GM12878 (cell line): ENCODE data around the gene HERC5. TPM values are rescaled to one million over a fixed set of nuclear protein-coding genes. Genes with fewer than 3 reads are reported as not detected.

Experiments used
- BACH1 ChIP-seq: fragments of 450-650 bp; IDR thresholded peaks from 2 replicates; pipeline ENCODE4 v1.6.1; 2017; ENCODE audit warnings: mild to moderate bottlenecking, borderline replicate concordance
- EZH2 ChIP-seq: IDR thresholded peaks from 2 replicates; pipeline ENCODE4 v1.6.1; 2012; ENCODE audit warnings: low read depth, mild to moderate bottlenecking, control low read depth, inconsistent platforms, low read length, borderline replicate concordance; ENCODE audit not compliant: control insufficient read depth
- IKZF1 ChIP-seq: fragments of 450-650 bp; conservative IDR thresholded peaks from 2 replicates; pipeline ENCODE4 v1.6.1; 2017; ENCODE audit warnings: antibody characterized with exemption, mild to moderate bottlenecking
- IKZF2 ChIP-seq, 2 experiments: fragments of 450-650 bp; IDR thresholded peaks; 2 replicates each; pipeline ENCODE4 v1.6.1; 2017; ENCODE audit warnings: mild to moderate bottlenecking in 2 of 2, moderate library complexity in 2 of 2
- MXI1 ChIP-seq: fragments of 150-350 bp; IDR thresholded peaks from 2 replicates; pipeline ENCODE4 v1.6.1; 2011; ENCODE audit warnings: low read depth, mild to moderate bottlenecking, inconsistent platforms, low read length, improper control_type of control experiment
- NFXL1 ChIP-seq: fragments of 450-650 bp; IDR thresholded peaks from 2 replicates; pipeline ENCODE4 v1.6.1; 2017; ENCODE audit warnings: antibody characterized with exemption, mild to moderate bottlenecking, borderline replicate concordance
- NR2F1 ChIP-seq: fragments of 450-650 bp; conservative IDR thresholded peaks from 2 replicates; pipeline ENCODE4 v1.6.1; 2017; ENCODE audit warnings: mild to moderate bottlenecking
- ZSCAN29 ChIP-seq: fragments of 450-650 bp; IDR thresholded peaks from 2 replicates; pipeline ENCODE4 v1.6.1; 2017; ENCODE audit warnings: mild to moderate bottlenecking, moderate library complexity
- polyA plus RNA-seq, 11 experiments: library from polyadenylated mRNA; depleted of rRNA in 4 of 11; unstranded in 6 of 11; stranded (reverse) in 5 of 11; fragments of >200 nt; fragmentation: Nextera tagmentation in 4 of 11; fragmentation: Illumina TruSeq in 1 of 11; extraction: Ambion mirVana in 4 of 11; extraction: Trizol in 1 of 11; gene quantifications; 1 replicate in 1 of 11; 2 replicates in 10 of 11; pipeline versions ENCODE4 v1.2.1 to v1.2.3, GENCODE V29; 2011 to 2016; ENCODE audit warnings: inconsistent platforms in 2 of 11, missing spikeins in 2 of 11, low read depth in 1 of 11
- total RNA-seq, 4 experiments: library from RNA; depleted of rRNA in 3 of 4; stranded (reverse); fragments of >200 nt in 3 of 4; fragmentation: Illumina TruSeq in 1 of 4; extraction: Trizol in 1 of 4; gene quantifications; 2 replicates each; pipeline versions ENCODE4 v1.2.1 to v1.2.3, GENCODE V29; 2013 to 2021
- TF ChIP-seq, protein P1 (sequence below): fragments of 450-650 bp; IDR thresholded peaks from 2 replicates; pipeline ENCODE4 v1.6.1; 2016; ENCODE audit warnings: mild to moderate bottlenecking, moderate library complexity, borderline replicate concordance
- TF ChIP-seq, protein P2 (sequence below): fragments of 450-650 bp; IDR thresholded peaks from 2 replicates; pipeline ENCODE4 v1.6.1; 2017; ENCODE audit warnings: borderline replicate concordance
- TF ChIP-seq, protein P3 (sequence below): IDR thresholded peaks from 2 replicates; pipeline ENCODE4 v1.6.1; 2012; ENCODE audit warnings: low read depth, low read length, improper control_type of control experiment

The HERC5 gene
- total and polyA plus RNA-seq, 10 of the 15 experiments (the other 5 are each of a cell fraction or from before 2014, with no cell fraction given) = 12.5 to 60.7 (median 25.1) TPM

DNA sequence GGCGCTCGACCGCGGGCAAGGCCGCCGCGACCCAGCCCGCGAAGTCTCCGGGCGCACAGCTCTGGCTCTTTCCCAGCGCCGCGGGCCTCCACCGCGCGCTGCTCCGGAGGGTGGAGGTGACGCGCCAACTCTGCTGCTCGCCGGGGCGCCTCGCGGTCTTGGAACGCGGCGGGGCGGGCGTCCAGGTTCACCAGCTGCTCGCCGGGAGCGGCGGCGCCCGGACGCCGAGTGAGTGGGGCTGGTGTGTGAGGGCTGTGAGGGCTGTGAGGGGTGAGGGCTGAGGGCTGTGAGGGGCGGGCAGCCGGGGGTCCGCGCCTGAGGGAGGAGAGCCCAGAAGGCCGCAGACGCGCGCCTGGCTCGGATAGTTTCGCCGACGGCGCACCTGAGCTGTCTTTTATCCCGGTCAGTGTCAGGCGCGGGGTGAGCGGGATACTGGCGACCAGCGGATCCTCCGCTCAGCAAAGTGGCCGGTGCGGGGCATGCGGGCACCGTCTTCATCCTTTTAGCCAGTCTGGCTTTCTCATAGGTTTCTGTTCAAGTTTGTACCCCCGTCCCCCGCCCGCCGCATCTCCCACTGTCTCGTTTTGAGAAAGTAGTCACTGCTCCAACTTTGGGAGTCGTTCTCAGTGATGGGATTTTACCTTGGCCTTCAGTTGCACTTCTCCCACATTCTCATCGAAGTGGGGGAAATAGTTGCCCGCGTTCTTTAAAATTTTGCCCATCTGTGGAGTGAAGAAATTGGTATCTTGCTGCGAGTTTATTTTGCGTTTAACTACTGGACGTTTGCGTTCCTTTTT is 586 bp downstream of the HERC5 start (continued):
- TF ChIP-seq, protein P1, sequence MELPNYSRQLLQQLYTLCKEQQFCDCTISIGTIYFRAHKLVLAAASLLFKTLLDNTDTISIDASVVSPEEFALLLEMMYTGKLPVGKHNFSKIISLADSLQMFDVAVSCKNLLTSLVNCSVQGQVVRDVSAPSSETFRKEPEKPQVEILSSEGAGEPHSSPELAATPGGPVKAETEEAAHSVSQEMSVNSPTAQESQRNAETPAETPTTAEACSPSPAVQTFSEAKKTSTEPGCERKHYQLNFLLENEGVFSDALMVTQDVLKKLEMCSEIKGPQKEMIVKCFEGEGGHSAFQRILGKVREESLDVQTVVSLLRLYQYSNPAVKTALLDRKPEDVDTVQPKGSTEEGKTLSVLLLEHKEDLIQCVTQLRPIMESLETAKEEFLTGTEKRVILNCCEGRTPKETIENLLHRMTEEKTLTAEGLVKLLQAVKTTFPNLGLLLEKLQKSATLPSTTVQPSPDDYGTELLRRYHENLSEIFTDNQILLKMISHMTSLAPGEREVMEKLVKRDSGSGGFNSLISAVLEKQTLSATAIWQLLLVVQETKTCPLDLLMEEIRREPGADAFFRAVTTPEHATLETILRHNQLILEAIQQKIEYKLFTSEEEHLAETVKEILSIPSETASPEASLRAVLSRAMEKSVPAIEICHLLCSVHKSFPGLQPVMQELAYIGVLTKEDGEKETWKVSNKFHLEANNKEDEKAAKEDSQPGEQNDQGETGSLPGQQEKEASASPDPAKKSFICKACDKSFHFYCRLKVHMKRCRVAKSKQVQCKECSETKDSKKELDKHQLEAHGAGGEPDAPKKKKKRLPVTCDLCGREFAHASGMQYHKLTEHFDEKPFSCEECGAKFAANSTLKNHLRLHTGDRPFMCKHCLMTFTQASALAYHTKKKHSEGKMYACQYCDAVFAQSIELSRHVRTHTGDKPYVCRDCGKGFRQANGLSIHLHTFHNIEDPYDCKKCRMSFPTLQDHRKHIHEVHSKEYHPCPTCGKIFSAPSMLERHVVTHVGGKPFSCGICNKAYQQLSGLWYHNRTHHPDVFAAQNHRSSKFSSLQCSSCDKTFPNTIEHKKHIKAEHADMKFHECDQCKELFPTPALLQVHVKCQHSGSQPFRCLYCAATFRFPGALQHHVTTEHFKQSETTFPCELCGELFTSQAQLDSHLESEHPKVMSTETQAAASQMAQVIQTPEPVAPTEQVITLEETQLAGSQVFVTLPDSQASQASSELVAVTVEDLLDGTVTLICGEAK = peak; percentile 30; the same call in 1 of the 2 replicates
- TF ChIP-seq EZH2 = no peak
- TF ChIP-seq, protein P2, sequence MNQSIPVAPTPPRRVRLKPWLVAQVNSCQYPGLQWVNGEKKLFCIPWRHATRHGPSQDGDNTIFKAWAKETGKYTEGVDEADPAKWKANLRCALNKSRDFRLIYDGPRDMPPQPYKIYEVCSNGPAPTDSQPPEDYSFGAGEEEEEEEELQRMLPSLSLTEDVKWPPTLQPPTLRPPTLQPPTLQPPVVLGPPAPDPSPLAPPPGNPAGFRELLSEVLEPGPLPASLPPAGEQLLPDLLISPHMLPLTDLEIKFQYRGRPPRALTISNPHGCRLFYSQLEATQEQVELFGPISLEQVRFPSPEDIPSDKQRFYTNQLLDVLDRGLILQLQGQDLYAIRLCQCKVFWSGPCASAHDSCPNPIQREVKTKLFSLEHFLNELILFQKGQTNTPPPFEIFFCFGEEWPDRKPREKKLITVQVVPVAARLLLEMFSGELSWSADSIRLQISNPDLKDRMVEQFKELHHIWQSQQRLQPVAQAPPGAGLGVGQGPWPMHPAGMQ = no peak
- no peak for TF ChIP-seq ZSCAN29
- TF ChIP-seq, protein P3, sequence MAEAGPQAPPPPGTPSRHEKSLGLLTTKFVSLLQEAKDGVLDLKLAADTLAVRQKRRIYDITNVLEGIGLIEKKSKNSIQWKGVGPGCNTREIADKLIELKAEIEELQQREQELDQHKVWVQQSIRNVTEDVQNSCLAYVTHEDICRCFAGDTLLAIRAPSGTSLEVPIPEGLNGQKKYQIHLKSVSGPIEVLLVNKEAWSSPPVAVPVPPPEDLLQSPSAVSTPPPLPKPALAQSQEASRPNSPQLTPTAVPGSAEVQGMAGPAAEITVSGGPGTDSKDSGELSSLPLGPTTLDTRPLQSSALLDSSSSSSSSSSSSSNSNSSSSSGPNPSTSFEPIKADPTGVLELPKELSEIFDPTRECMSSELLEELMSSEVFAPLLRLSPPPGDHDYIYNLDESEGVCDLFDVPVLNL = no peak
- no peak for TF ChIP-seq NR2F1
- peak; percentile 82 for TF ChIP-seq IKZF1
- no peak for TF ChIP-seq IKZF2 (IDR thresholded peaks at IDR 0.05)
- TF ChIP-seq NFXL1 = no peak
- no peak; the same call in 1 of the 2 replicates for TF ChIP-seq BACH1
- 0 out of 2 replicates have a peak, but pooled peaks have one; percentile 3 for TF ChIP-seq MXI1
